GM19238 (cell line): ENCODE results near the gene SNRPF.

Experiments used
- DNase-seq: peaks from one replicate; pipeline ENCODE4 v3.0.0; 2011; ENCODE audit warnings: low spot score; ENCODE audit not compliant: insufficient read length

Gene SNRPF

GRCh38 chr12:95859344-95859816 lies 628 bp downstream of the SNRPF start:
- no peak for DNase-seq

- no peak for DNase-seq
Observed at GRCh38 chr12:95859947-95860850, 1.4 kb downstream of the SNRPF start.

GRCh38 chr12:95862038-95862437 lies 3.3 kb downstream of the SNRPF start:
- no peak for DNase-seq

GRCh38 chr12:95863337-95863736 lies 4.6 kb downstream of the SNRPF start:
- DNase-seq: no peak

- DNase-seq: no peak
Observed at GRCh38 chr12:95870897-95871296, 12.1 kb downstream of the SNRPF start.

GRCh38 chr12:95874452-95874851 lies 15.7 kb downstream of the SNRPF start:
- DNase-seq: no peak

- no peak for DNase-seq
Observed at GRCh38 chr12:95877622-95878021, 18.9 kb downstream of the SNRPF start.

- no peak for DNase-seq
Observed at GRCh38 chr12:95880895-95881294, 22.1 kb downstream of the SNRPF start.

GRCh38 chr12:95881331-95881955 lies 22.7 kb downstream of the SNRPF start:
- DNase-seq: no peak

GRCh38 chr12:95882080-95882479 lies 23.3 kb downstream of the SNRPF start:
- DNase-seq: no peak

GRCh38 chr12:95882873-95883272 lies 24.1 kb downstream of the SNRPF start:
- no peak for DNase-seq

- DNase-seq: no peak
Observed at GRCh38 chr12:95884998-95885397, 26.2 kb downstream of the SNRPF start.

- no peak for DNase-seq
Observed at GRCh38 chr12:95887311-95887710, 28.6 kb downstream of the SNRPF start.

- no peak for DNase-seq
Observed at GRCh38 chr12:95890958-95891357, 32.2 kb downstream of the SNRPF start.

GRCh38 chr12:95896846-95897245 lies 38.1 kb downstream of the SNRPF start:
- no peak for DNase-seq

GRCh38 chr12:95898081-95898480 lies 39.3 kb downstream of the SNRPF start:
- DNase-seq: no peak

- no peak for DNase-seq
Observed at GRCh38 chr12:95908573-95908972, 49.8 kb downstream of the SNRPF start.

GRCh38 chr12:95909871-95910270 lies 51.1 kb downstream of the SNRPF start:
- DNase-seq: no peak
